GM10266 (cell line): ENCODE results near the gene EML2.

Source experiments
- DNase-seq: peaks from one replicate; pipeline ENCODE4 v3.0.0; 2012; ENCODE audit errors: extremely low spot score
- CTCF ChIP-seq: IDR thresholded peaks from 2 replicates; pipeline ENCODE4 v1.5.1; 2012; ENCODE audit warnings: mild to moderate bottlenecking, low read depth; ENCODE audit not compliant: control insufficient read depth, insufficient read depth; ENCODE audit errors: missing control alignments

EML2 gene

GRCh38 chr19:45677351-45678230, 38.4 kb upstream of the EML2 start:
- DNase-seq: peak; percentile 94
- TF ChIP-seq CTCF: peak; percentile 33

GRCh38 chr19:45676851-45677263, 37.7 kb upstream of the EML2 start:
- peak; percentile 47 for DNase-seq
- TF ChIP-seq CTCF: no peak

- DNase-seq: no peak
- no peak for TF ChIP-seq CTCF
Measured at GRCh38 chr19:45674946-45675345, 35.7 kb upstream of the EML2 start.

GRCh38 chr19:45670670-45671453, 31.7 kb upstream of the EML2 start:
- TF ChIP-seq CTCF: no peak

GRCh38 chr19:45668342-45668871, 29.2 kb upstream of the EML2 start:
- DNase-seq: no peak
- TF ChIP-seq CTCF: no peak

More at GRCh38 chr19:45670670-45671453, 31.7 kb upstream of the EML2 start:
- DNase-seq: peak; percentile 97

- DNase-seq: peak; percentile 76
- no peak for TF ChIP-seq CTCF
Measured at GRCh38 chr19:45667620-45668341, 28.6 kb upstream of the EML2 start, which contains the start of gene GIPR. TSS of gene GIPR (plus strand) at chr19:45668221. CDS start at chr19:45669521, 1,300 bp downstream.
